ENCODE results near the gene RBM23. TPM values are rescaled to one million over a fixed set of nuclear protein-coding genes. Genes with fewer than 3 reads are reported as not detected.
A peak's percentile ranks its signal among the peaks of the same experiment; 100 is the strongest.
"Not testable (repeated sequence)": the region's sequence is repeated elsewhere in the genome, so short reads cannot be mapped to it uniquely, and the experiment has no call there.

RBM23 gene
- total RNA-seq, 1 experiment from 2014 or later = 57.6 TPM

DNA sequence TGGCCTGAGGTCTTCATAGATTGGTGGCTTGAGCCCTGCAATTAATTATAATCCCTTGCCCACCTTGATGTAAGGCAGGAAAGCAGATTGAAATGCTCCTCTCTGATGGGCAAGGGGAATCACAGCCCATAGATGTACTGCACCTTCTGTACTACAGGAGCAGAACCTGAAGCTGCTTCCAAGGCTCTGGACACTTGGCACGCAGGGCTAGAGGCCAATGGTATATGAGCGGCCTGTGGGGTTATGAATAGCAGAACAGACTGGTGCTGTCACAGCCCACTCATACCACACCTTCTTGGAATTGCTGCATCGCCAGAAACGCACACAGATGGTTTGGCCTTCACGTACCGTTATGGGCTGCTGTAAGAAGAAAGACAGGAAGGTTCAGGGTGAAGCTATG is 1.7 kb upstream of the RBM23 start:
- no peak for DNase-seq (ENCODE audit: unreplicated experiment)
- Mint-ChIP-seq H3K4me1 (ENCODE audit: insufficient read depth, unreplicated experiment) (peaks cover 31% of the 10 kb centered on the region), H3K27me3 (ENCODE audit: insufficient read depth, unreplicated experiment) (no peaks in the 10 kb centered on the region), H3K27ac (ENCODE audit: low read depth, unreplicated experiment) (peak overlapping the region; percentile 87), H3K4me3 (ENCODE audit: unreplicated experiment) (no peak overlapping the region), H3K9me3 (ENCODE audit: unreplicated experiment) (no peaks in the 10 kb centered on the region), H3K36me3 (ENCODE audit: insufficient read depth, unreplicated experiment) (peaks cover 86% of the 10 kb centered on the region)
- CTCF ChIA-PET = interaction anchor here (1.0 to 3.4 kb wide), 3 partner anchors 9 to 147 kb away, joined by 3 to 20 read pairs (median 5); partner anchors contain the start of gene PRMT5
- TF ChIP-seq, protein P1, sequence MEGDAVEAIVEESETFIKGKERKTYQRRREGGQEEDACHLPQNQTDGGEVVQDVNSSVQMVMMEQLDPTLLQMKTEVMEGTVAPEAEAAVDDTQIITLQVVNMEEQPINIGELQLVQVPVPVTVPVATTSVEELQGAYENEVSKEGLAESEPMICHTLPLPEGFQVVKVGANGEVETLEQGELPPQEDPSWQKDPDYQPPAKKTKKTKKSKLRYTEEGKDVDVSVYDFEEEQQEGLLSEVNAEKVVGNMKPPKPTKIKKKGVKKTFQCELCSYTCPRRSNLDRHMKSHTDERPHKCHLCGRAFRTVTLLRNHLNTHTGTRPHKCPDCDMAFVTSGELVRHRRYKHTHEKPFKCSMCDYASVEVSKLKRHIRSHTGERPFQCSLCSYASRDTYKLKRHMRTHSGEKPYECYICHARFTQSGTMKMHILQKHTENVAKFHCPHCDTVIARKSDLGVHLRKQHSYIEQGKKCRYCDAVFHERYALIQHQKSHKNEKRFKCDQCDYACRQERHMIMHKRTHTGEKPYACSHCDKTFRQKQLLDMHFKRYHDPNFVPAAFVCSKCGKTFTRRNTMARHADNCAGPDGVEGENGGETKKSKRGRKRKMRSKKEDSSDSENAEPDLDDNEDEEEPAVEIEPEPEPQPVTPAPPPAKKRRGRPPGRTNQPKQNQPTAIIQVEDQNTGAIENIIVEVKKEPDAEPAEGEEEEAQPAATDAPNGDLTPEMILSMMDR (IDR thresholded peaks at IDR 0.05; ENCODE audit: unreplicated experiment) = no peak
- POLR2A ChIA-PET = interaction anchor here (1.1 to 5.2 kb wide), 5 partner anchors 9 to 61 kb away, joined by 5 to 90 read pairs (median 16); partner anchors contain the start of genes AJUBA, HAUS4 and PRMT5
- intact Hi-C loops (cut with micrococcal nuclease) = no loop called here
- BruUV-seq (replicated peaks) = no TSS peak

DNA sequence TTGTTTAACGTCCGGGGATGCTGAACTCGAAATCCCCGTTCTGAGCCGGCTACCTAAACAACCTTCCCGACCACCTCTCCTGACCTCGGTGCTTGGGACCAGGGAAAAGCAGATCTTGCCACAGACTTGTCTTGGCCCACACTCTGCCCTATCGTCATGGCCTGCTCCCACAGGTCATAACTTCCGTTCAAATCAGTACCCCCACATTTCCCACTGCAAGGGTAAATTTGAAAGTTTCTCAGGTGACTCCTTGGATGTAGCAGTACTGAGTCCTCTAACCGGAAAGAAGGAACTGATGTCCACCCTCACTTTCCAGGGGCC is 612 bp upstream of the RBM23 start:
- intact Hi-C loops (cut with micrococcal nuclease) = no loop called here

DNA sequence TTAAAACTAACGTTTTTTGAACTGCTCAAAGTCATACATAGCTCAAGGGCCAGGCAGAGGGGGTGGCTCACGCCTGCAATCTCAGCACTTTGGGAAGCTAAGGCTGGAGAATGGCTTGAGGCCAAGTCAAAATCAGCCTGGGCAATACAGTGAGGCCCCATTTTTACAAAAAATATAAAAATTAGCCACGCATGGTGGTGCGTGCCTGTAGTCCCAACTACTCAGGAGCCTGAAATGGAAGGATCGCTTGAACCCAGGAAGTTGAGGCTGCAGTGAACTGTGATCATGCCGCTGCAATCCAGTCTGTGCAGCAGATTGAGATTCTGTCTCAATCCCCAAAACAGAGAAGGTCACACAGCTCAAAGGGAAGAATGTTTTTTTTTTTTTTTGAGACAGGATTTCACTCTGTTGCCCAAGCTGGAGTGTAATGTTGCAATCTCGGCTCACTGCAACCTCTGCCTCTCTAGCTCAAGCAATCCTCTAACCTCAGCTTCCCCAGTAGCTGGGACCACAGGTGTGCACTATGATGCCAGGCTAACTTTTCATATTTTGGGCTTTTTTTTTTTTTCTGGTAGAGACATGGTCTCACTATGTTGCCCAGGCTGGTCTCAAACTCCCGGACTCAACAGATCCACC is 2.9 kb downstream of the RBM23 start:
- ChIA-PET CTCF (interaction anchor here (0.6 to 4.0 kb wide), 12 partner anchors 12 to 1523 kb away, joined by 3 to 35 read pairs (median 3); partner anchors contain the start of genes AJUBA and LRP10), POLR2A (interaction anchor here (0.6 to 5.2 kb wide), 13 partner anchors 8 to 1007 kb away, joined by 3 to 90 read pairs (median 4); partner anchors contain the start of genes ABHD4, ACIN1, C14orf119 and HAUS4)
- Mint-ChIP-seq H3K36me3 (ENCODE audit: insufficient read depth, unreplicated experiment) (peaks cover 67% of the 10 kb centered on the region), H3K9me3 (ENCODE audit: unreplicated experiment) (no peaks in the 10 kb centered on the region), H3K27me3 (ENCODE audit: insufficient read depth, unreplicated experiment) (no peaks in the 10 kb centered on the region), H3K27ac (ENCODE audit: low read depth, unreplicated experiment) (no peak overlapping the region), H3K4me3 (ENCODE audit: unreplicated experiment) (no peak overlapping the region), H3K4me1 (ENCODE audit: insufficient read depth, unreplicated experiment) (peaks cover 13% of the 10 kb centered on the region)
- BruUV-seq (replicated peaks) = no TSS peak
- DNase-seq (ENCODE audit: unreplicated experiment) = peak; percentile 57
- intact Hi-C loops (cut with micrococcal nuclease) = no loop called here
- TF ChIP-seq, protein P1 (IDR thresholded peaks at IDR 0.05; ENCODE audit: unreplicated experiment) = no peak

More for the DNA sequence above, 612 bp upstream of the RBM23 start:
- TSS peak; percentile 74 for BruUV-seq (replicated peaks)
- CTCF ChIA-PET = interaction anchor here (0.7 to 3.4 kb wide), 5 partner anchors 8 to 364 kb away, joined by 3 to 20 read pairs (median 5); partner anchors contain the start of gene PRMT5
- H3K4me3 Mint-ChIP-seq (ENCODE audit: unreplicated experiment) = peak overlapping the region; percentile 87
- peak overlapping the region; percentile 100 for H3K27ac Mint-ChIP-seq (ENCODE audit: low read depth, unreplicated experiment)
- DNase-seq (ENCODE audit: unreplicated experiment) = no peak
- peaks cover 31% of the 10 kb centered on the region for H3K4me1 Mint-ChIP-seq (ENCODE audit: insufficient read depth, unreplicated experiment)
- H3K27me3 Mint-ChIP-seq (ENCODE audit: insufficient read depth, unreplicated experiment) = no peaks in the 10 kb centered on the region
- H3K36me3 Mint-ChIP-seq (ENCODE audit: insufficient read depth, unreplicated experiment) = peaks cover 77% of the 10 kb centered on the region
- no peaks in the 10 kb centered on the region for H3K9me3 Mint-ChIP-seq (ENCODE audit: unreplicated experiment)
- TF ChIP-seq, protein P1 (IDR thresholded peaks at IDR 0.05; ENCODE audit: unreplicated experiment) = no peak
- POLR2A ChIA-PET = interaction anchor here (0.6 to 5.2 kb wide), 22 partner anchors 10 to 321 kb away, joined by 3 to 90 read pairs (median 6); partner anchors contain the start of genes ACIN1, AJUBA, C14orf119 and HAUS4

DNA sequence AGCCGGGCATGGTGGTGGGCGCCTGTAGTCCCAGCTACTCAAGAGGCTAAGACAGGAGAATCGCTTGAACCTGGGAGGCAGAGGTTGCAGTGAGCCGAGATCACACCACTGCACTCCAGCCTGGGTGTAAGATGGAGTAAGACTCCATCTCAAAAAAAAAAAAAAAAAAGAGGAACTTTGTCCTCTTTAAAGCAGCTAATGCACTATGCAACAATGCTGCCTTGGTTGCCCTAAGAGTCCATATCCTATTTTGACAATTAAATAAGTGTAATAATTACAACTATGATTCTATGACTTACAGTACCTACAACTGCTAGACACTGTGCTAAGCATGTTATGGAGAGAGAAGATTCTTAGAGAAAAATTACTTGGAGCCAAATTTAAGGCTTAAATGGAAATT is 4.1 kb downstream of the RBM23 start:
- H3K4me3 Mint-ChIP-seq (ENCODE audit: unreplicated experiment); DNase-seq (ENCODE audit: unreplicated experiment); H3K27ac Mint-ChIP-seq (ENCODE audit: low read depth, unreplicated experiment); H3K9me3 Mint-ChIP-seq (ENCODE audit: unreplicated experiment); H3K27me3 Mint-ChIP-seq (ENCODE audit: insufficient read depth, unreplicated experiment); BruUV-seq (replicated peaks); intact Hi-C loops (cut with micrococcal nuclease): not testable (repeated sequence)
- H3K36me3 Mint-ChIP-seq (ENCODE audit: insufficient read depth, unreplicated experiment) = peaks cover 62% of the 10 kb centered on the region
- H3K4me1 Mint-ChIP-seq (ENCODE audit: insufficient read depth, unreplicated experiment) = peaks cover 11% of the 10 kb centered on the region
- ChIA-PET POLR2A (interaction anchor here (0.9 to 1.0 kb wide), 2 partner anchors 19 to 42 kb away, joined by 3 read pairs; no protein-coding TSS in a partner anchor), CTCF (interaction anchor here (0.6 to 4.0 kb wide), 7 partner anchors 14 to 270 kb away, joined by 3 to 35 read pairs (median 4); no protein-coding TSS in a partner anchor)

All from MCF 10A (cell line).